NCI-H526 treated with DMSO at 0.1 percent for 48 hours (cell line): ENCODE data around the gene ASCC3.

Experiments
- DNase-seq: peaks from one replicate; lab custom pipeline; 2025; lab: John Stamatoyannopoulos, UW

The ASCC3 gene

GRCh38 chr6:100493206-100493888 lies 387.8 kb downstream of the ASCC3 start:
- no peak for DNase-seq

- DNase-seq, result no peak
Measured at GRCh38 chr6:100491952-100492670, 389.0 kb downstream of the ASCC3 start.

GRCh38 chr6:100490065-100490464 lies 391.1 kb downstream of the ASCC3 start:
- no peak for DNase-seq

- no peak for DNase-seq
Measured at GRCh38 chr6:100488244-100488643, 392.9 kb downstream of the ASCC3 start.

GRCh38 chr6:100487638-100488037 lies 393.5 kb downstream of the ASCC3 start:
- DNase-seq, result no peak

GRCh38 chr6:100485268-100485667 lies 395.9 kb downstream of the ASCC3 start:
- no peak for DNase-seq

GRCh38 chr6:100484474-100484873 lies 396.7 kb downstream of the ASCC3 start:
- no peak for DNase-seq

GRCh38 chr6:100482698-100483097 lies 398.4 kb downstream of the ASCC3 start:
- no peak for DNase-seq

GRCh38 chr6:100479179-100480035 lies 401.7 kb downstream of the ASCC3 start:
- peak; percentile 39 for DNase-seq

- no peak for DNase-seq
Measured at GRCh38 chr6:100475554-100476320, 405.4 kb downstream of the ASCC3 start.

- no peak for DNase-seq
Measured at GRCh38 chr6:100473182-100473581, 407.9 kb downstream of the ASCC3 start.

GRCh38 chr6:100472674-100473073 lies 408.5 kb downstream of the ASCC3 start:
- no peak for DNase-seq

GRCh38 chr6:100470422-100471120 lies 410.6 kb downstream of the ASCC3 start:
- no peak for DNase-seq

GRCh38 chr6:100469101-100469859 lies 411.8 kb downstream of the ASCC3 start:
- DNase-seq, result no peak

GRCh38 chr6:100468016-100468622 lies 413.0 kb downstream of the ASCC3 start:
- no peak for DNase-seq

- DNase-seq, result no peak
Measured at GRCh38 chr6:100467129-100468015, 413.8 kb downstream of the ASCC3 start.

GRCh38 chr6:100466410-100467128 lies 414.6 kb downstream of the ASCC3 start:
- DNase-seq, result no peak

GRCh38 chr6:100465701-100466409 lies 415.3 kb downstream of the ASCC3 start:
- DNase-seq, result no peak
